Activated T-helper 1 cell treated with anti-CD3 and anti-CD28 coated beads, Interleukin-2, amount 50 U/mL, for 16 hours (primary cell): ENCODE data around the gene USP11.

ENCODE experiments used
- DNase-seq, 2 donors: peaks; one replicate each; pipeline ENCODE4 v3.0.0-alpha.2; 2020; ENCODE audit warnings: low read depth in 1 of 2, low spot score in 1 of 2

Gene USP11

DNA sequence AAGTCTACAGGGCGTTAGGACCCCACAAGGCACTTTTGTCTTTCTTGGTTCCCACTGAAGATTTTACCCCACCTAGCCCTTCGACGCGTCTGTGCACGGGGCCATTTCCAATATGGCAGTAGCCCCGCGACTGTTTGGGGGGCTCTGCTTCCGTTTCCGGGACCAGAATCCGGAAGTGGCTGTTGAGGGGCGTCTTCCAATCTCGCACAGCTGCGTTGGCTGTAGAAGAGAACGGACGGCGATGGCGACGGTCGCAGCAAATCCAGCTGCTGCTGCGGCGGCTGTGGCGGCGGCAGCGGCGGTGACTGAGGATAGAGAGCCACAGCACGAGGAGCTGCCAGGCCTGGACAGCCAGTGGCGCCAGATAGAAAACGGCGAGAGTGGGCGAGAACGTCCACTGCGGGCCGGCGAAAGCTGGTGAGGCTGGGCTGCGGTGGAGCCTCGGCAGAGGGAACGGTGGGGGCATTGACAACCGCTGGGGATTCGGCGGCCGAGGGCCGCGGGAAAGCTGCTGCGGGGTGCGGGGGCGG lies at the start of gene USP11:
Gene USP11, plus strand, starts transcription at position 207 of the 530 bp plus-strand sequence. Its CDS starts 35 bp downstream, at position 242.
- peak; percentile 11 to 20 for DNase-seq

GRCh38 chrX:47184486-47184885 lies 48.3 kb upstream of the USP11 start:
- DNase-seq, result no peak

DNA sequence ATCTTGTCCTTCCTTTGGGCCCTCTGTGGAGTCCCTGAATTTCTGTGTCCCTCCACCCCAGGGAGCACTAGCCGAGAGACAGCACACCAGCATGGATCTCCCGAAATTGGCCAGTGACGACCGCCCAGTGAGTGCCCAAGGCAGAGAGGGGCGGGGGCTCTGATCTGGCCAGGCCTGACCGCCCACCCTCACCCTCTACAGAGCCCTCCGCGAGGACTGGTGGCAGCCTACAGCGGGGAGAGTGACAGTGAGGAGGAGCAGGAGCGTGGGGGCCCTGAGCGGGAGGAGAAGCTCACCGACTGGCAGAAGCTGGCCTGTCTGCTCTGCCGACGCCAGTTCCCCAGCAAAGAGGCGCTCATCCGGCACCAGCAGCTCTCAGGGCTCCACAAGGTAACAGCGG lies 47.6 kb upstream of the USP11 start:
- DNase-seq, result no peak

GRCh38 chrX:47186096-47186740 lies 46.6 kb upstream of the USP11 start:
- no peak for DNase-seq

GRCh38 chrX:47187106-47187677 lies 45.6 kb upstream of the USP11 start:
- no peak for DNase-seq

DNA sequence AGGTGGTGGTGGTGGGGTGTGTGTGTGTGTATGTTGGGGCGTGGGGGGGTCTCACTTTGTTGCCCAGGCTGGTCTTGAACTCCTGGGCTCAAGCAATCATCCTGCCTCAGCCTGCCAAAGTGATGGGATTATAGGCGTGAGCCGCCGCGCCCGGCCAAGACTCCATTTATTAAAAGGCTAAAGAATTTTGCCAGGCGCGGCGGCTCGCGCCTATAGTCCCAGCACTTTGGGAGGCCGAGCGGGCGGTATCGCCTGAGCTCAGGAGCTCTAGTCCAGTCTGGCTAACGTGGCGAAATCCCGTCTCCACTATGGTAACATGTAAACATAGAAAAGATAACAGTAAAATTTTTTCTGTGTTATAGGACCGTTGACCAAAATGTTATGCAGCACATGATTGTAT lies 42.9 kb upstream of the USP11 start:
- DNase-seq, result no peak

DNA sequence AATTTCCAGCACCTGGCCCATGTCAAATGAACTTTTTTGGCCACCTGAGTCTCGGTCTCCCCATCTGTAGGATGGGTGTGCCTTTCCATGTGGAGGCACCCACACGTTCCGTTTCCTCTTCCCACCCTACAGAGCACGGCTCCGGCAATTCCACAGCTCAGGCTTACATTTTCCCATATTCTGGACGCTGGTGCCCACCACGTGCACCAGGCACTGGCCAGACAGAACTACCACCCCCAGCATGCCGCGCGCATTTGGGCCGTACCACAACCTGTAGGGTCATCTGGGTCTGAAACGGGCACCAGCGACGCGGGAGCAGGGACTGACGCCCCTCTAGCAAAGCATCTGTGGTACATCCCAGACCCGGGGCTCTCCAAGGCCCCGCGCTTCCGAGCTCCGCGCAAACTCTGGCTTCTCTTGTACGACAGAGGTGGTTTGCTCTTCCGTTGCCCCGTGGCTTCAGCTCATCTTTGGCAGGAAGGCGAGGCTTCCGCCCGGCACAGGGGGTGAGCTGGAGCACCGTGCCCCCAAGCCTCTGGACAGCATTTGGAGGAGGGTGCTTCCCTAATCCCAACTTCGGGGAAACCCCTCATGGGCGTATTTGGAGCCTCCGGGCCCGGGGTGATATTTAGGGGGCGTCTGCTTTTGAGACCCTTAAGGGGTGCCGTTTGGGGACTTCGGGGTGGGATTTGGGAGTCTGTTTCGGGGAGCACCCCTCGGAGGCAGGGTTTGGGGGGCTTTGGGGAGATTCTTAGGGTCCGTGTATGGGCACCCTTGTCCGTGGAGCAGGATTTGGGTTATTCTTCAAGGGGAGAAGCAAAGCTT lies 42.2 kb upstream of the USP11 start:
- DNase-seq, result peak; percentile 48 to 69

GRCh38 chrX:47191331-47191730 lies 41.5 kb upstream of the USP11 start:
- peak; percentile 17 to 19 for DNase-seq

DNA sequence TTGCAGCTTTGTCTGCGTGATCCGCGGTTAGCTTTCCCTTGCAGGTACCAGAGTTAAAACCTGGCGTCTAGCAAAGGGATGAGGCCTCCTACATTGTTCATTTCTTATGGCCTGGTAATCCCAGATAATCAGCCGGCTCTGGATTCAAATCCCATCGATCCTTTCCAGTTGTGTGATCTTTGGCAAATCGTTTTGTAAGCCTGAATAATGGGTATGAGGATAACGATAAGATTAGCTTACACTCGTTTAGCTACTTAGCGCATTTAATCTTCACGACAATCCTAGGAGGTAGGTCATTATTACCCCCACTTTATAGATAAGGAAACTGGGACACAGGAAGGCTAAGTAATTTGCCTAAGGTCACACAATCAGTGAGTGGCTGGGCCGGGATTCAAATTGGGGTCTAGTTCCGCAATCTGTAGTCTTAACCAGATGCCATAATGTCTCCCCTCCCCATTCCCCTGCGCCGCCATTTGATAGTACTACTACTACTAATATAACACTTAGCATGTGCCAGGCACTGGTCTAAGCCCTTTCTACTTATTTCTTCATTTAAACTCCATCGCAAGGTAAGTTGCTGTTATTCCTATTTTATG lies 40.9 kb upstream of the USP11 start:
- DNase-seq, result no peak

- DNase-seq, result peak; percentile 80 to 95
Measured at GRCh38 chrX:47193475-47194193, 39.2 kb upstream of the USP11 start, which contains the start of gene UBA1. Gene UBA1 (plus strand): TSS chrX:47193829. CDS start chrX:47198803, 4,974 bp downstream.

DNA sequence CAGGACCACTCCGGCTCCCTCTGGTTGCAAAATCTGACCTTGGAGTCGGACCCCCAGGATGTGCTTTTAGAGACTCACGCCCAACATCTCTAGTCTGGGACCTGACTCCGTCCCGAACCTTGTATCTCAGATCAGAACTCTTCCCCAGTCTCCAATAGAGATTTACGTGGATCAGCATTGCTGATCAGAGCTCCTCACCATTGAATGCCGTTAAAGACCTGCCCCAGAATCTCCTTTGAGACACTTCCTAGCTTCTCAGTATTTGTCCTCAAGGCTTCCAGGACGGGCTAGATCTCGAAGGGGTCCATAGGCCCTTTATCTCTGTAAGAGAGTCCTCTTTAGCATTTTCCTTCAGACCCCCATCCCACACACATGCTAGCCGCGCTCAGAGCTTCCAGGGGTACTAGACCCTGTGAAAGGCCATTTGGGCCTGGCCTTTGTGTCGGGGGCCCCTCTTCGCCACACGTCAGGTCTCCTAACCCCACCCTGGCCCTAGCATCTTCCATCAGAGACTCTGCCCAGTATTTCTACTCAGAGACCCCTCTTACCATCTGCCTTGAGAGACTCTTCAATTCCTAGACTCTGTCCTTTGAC lies 38.5 kb upstream of the USP11 start:
- no peak for DNase-seq

DNA sequence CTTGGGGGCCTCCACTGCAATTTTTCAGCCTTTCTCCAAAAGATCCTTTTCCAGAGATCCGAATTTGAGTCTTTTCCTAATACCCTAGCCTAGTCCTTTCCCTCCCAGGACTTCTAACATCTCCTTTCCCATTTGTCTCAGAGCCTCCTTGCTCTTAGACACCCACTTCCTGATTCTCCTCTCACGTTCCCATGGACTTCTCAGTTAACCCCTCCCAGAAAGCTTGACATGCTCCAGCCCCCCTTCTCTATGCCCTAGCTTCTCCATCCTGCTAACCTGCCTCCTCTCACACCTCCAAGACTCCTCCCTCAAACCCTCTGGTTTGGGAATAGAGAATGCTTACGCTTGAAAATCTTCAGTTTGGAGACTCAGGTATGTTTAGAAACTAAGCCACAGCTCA lies 36.7 kb upstream of the USP11 start:
- DNase-seq, result no peak

- DNase-seq, result no peak
Measured at GRCh38 chrX:47197526-47197925, 35.3 kb upstream of the USP11 start.

- no peak for DNase-seq
Measured at GRCh38 chrX:47198026-47198686, 34.7 kb upstream of the USP11 start.

DNA sequence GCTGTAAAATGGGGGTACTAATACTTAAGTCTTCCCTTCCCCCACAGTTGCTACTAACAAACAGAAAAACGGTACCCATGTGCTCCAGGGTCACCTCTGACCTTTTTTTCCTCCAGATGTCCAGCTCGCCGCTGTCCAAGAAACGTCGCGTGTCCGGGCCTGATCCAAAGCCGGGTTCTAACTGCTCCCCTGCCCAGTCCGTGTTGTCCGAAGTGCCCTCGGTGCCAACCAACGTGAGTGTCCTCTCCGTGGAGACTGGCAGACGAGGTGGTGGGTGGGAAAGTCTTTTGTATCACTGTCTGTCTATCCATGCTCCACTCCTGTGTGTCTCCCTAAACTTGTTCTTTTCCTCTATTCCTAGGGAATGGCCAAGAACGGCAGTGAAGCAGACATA lies 34.1 kb upstream of the USP11 start:
- no peak for DNase-seq

- DNase-seq, result no peak
Measured at GRCh38 chrX:47199286-47199685, 33.5 kb upstream of the USP11 start.

GRCh38 chrX:47200385-47201150 lies 32.2 kb upstream of the USP11 start:
- no peak for DNase-seq

GRCh38 chrX:47201345-47201944 lies 31.4 kb upstream of the USP11 start:
- no peak for DNase-seq

GRCh38 chrX:47202316-47202715 lies 30.5 kb upstream of the USP11 start:
- DNase-seq, result no peak
